SU-DHL-6 (cell line): ENCODE measurements around the gene WDR90.

Source experiments
- CTCF ChIP-seq: fragments of 200-600 bp; sonication (generic); IDR thresholded peaks from one replicate; pipeline ENCODE4 v1.5.1; 2017; ENCODE audit warnings: antibody characterized with exemption, mild to moderate bottlenecking, low read length, moderate library complexity; ENCODE audit not compliant: insufficient read depth, poor library complexity, severe bottlenecking
- EZH2phosphoT487 ChIP-seq: fragments of 200-600 bp; sonication (generic), shearing (Covaris generic); conservative IDR thresholded peaks from 2 replicates; pipeline ENCODE4 v1.6.1; 2018; ENCODE audit warnings: mild to moderate bottlenecking, antibody characterized with exemption, low read length, moderate library complexity, mixed read lengths

GRCh38 chr16:625117-625976 lies 23.8 kb upstream of the WDR90 start:
- TF ChIP-seq CTCF (no peak), EZH2phosphoT487 (no peak)
